ENCODE measurements around the gene HOXA6.

The HOXA6 gene

GRCh38 chr7:27144781-27145164 lies 2.8 kb downstream of the HOXA6 start:
- peaks cover 17% of the 10 kb centered on the region for H3K27me3 Mint-ChIP-seq (ENCODE audit: low read depth, poor library complexity)
- TF ChIP-seq CTCF (IDR thresholded peaks at IDR 0.05), result no peak
- H3K36me3 Mint-ChIP-seq (ENCODE audit: low read depth), result peaks cover 95% of the 10 kb centered on the region
- peak overlapping the region; percentile 99 for H3K27ac Mint-ChIP-seq
- peak; percentile 42 for DNase-seq
- H3K9me3 Mint-ChIP-seq, result no peaks in the 10 kb centered on the region
- peaks cover 51% of the 10 kb centered on the region for H3K4me1 Mint-ChIP-seq
- peak overlapping the region; percentile 97 for H3K4me3 Mint-ChIP-seq

DNA sequence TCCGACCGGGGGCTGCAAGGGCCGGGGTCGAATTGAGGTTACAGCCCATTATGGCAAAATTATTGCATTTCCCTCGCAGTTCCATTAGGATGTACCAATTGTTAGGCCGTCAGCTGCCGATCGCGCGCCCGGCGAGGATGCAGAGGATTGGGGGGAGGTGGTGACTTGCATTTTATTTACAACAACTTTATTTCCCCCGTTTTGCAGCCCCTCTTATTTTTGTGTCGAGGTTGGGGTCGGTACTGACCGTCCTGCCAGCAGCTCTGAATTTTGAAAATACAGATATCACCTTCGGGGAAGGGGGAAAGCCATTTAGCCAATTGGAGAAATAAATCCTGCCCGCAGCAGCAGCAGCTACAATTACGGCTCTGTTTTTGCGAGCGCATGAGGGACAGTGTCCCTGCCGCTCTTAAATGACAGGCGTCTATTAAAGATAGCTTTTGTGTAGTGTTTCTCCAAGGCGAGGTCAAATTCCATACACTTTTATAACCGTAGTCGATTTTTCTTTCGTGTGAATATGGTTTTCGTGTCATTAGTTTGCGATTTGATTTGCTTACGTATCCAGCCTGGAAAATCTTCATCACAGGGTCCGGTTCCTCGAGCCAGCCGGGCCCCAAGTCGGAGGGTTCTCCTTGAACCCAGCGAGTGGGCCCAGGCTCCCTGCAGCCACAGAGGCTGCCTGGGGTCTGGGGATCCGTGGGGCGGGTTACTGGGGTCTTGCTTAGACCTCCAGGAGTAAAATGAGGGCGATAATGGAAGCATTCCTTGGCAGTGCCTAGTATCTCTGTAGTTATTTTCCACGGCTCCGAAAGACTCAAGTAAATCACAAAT lies 3.4 kb downstream of the HOXA6 start:
- Mint-ChIP-seq H3K36me3 (ENCODE audit: low read depth) (peaks cover 92% of the 10 kb centered on the region), H3K27ac (peak overlapping the region; percentile 99), H3K4me1 (peaks cover 51% of the 10 kb centered on the region), H3K4me3 (peak overlapping the region; percentile 97), H3K27me3 (ENCODE audit: low read depth, poor library complexity) (peaks cover 17% of the 10 kb centered on the region), H3K9me3 (no peaks in the 10 kb centered on the region)
- TF ChIP-seq CTCF (IDR thresholded peaks at IDR 0.05), result peak; percentile 6
- DNase-seq, result no peak

GRCh38 chr7:27143023-27143949 lies 4.3 kb downstream of the HOXA6 start, which contains the start of gene HOXA5:
Gene HOXA5 (minus strand): TSS chr7:27143681. CDS start chr7:27143607, 74 bp downstream.
- Mint-ChIP-seq H3K4me1 (peaks cover 59% of the 10 kb centered on the region), H3K9me3 (no peaks in the 10 kb centered on the region), H3K27me3 (ENCODE audit: low read depth, poor library complexity) (peaks cover 21% of the 10 kb centered on the region), H3K27ac (peak within 1 kb of the TSS; percentile 100), H3K36me3 (ENCODE audit: low read depth) (peaks cover 91% of the 10 kb centered on the region), H3K4me3 (peak within 1 kb of the TSS; percentile 97)
- peak; percentile 90 for TF ChIP-seq CTCF (IDR thresholded peaks at IDR 0.05)
- DNase-seq, result peak; percentile 92

DNA sequence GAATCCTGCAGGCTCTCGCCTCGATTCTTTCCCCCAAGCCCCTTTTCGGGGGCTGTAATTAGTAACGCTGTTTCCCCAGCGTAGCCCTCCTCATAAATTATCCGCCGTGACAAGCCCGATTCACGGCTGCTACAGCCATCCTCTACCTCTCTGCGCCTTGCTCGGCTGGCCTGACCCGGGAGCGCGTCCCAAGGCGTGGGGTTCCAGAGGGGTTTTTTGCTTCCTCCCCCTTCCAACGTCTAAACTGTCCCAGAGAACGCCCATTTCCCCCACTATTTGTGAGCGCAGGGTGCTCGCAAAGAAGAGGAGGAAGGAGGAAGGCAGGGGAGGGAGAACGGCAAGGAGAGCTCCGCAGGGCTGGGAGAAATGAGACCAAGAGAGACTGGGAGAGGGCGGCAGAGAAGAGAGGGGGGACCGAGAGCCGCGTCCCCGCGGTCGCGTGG lies 5.0 kb downstream of the HOXA6 start:
- no peaks in the 10 kb centered on the region for H3K9me3 Mint-ChIP-seq
- H3K36me3 Mint-ChIP-seq (ENCODE audit: low read depth), result peaks cover 91% of the 10 kb centered on the region
- peaks cover 21% of the 10 kb centered on the region for H3K27me3 Mint-ChIP-seq (ENCODE audit: low read depth, poor library complexity)
- peak overlapping the region; percentile 97 for H3K4me3 Mint-ChIP-seq
- peaks cover 66% of the 10 kb centered on the region for H3K4me1 Mint-ChIP-seq
- no peak for TF ChIP-seq CTCF (IDR thresholded peaks at IDR 0.05)
- peak overlapping the region; percentile 100 for H3K27ac Mint-ChIP-seq
- DNase-seq, result no peak

- peak overlapping the region; percentile 97 for H3K4me3 Mint-ChIP-seq
- peak overlapping the region; percentile 100 for H3K27ac Mint-ChIP-seq
- peaks cover 91% of the 10 kb centered on the region for H3K36me3 Mint-ChIP-seq (ENCODE audit: low read depth)
- no peak for DNase-seq
- H3K4me1 Mint-ChIP-seq, result peaks cover 69% of the 10 kb centered on the region
- H3K27me3 Mint-ChIP-seq (ENCODE audit: low read depth, poor library complexity), result peaks cover 21% of the 10 kb centered on the region
- no peak for TF ChIP-seq CTCF (IDR thresholded peaks at IDR 0.05)
- no peaks in the 10 kb centered on the region for H3K9me3 Mint-ChIP-seq
Measured at GRCh38 chr7:27141923-27142579, 5.5 kb downstream of the HOXA6 start.

Data from nephron progenitor cell (in vitro differentiated cells).